Activated B cell treated with CpG ODN at 0.5 μM for 24 hours (primary cell): ENCODE data around the gene LIX1L. TPM values are rescaled to one million over a fixed set of nuclear protein-coding genes. Genes with fewer than 3 reads are reported as not detected.

ENCODE experiments used
- ATAC-seq: fragments of 200-7000 bp; cut with Tn5 transposase; one replicate; pipeline ENCODE4 v1.10.0; 2021; ENCODE audit warnings: low read depth, mild to moderate bottlenecking, moderate library complexity
- CTCF ChIA-PET: fragments of 350-600 bp; sonication (Branson Sonifier 250); formaldehyde crosslinking; loops from one replicate; lab custom pipeline; 2021; ENCODE audit warnings: antibody characterized with exemption; lab: Charles Lee
- POLR2A ChIA-PET: fragments of 350-600 bp; sonication (Branson Sonifier 250); formaldehyde crosslinking; loops from one replicate; lab custom pipeline; 2021; ENCODE audit warnings: antibody characterized with exemption; lab: Charles Lee
- DNase-seq: peaks from one replicate; pipeline ENCODE4 v3.0.0; 2022
- H3K27ac Mint-ChIP-seq: one replicate; pipeline ENCODE4 v1.8.0; 2020; ENCODE audit warnings: mixed read lengths
- H3K27me3 Mint-ChIP-seq: one replicate; pipeline ENCODE4 v1.8.0; 2021; ENCODE audit warnings: mixed read lengths
- H3K36me3 Mint-ChIP-seq: one replicate; pipeline ENCODE4 v1.8.0; 2021; ENCODE audit warnings: low read depth, mixed read lengths
- H3K4me1 Mint-ChIP-seq: one replicate; pipeline ENCODE4 v1.8.0; 2021; ENCODE audit warnings: mixed read lengths
- H3K4me3 Mint-ChIP-seq: one replicate; pipeline ENCODE4 v1.8.0; 2020; ENCODE audit warnings: mild to moderate bottlenecking, mixed read lengths
- H3K9me3 Mint-ChIP-seq: one replicate; pipeline ENCODE4 v1.8.0; 2020; ENCODE audit warnings: mixed read lengths
- CTCF ChIP-seq: fragments of 200-600 bp; IDR thresholded peaks from one replicate; pipeline ENCODE4 v1.8.0; 2022; ENCODE audit warnings: antibody characterized with exemption, mild to moderate bottlenecking
- intact Hi-C: fragments of 100-400 bp; cut with micrococcal nuclease; formaldehyde crosslinking; loops from one replicate; pipeline ENCODE4 v1.15.1; 2024
- total RNA-seq: library from RNA; stranded (reverse); gene quantifications from 2 replicates; pipeline ENCODE4 v1.2.3, GENCODE V29; 2022

The LIX1L gene
- total RNA-seq, 1 donor from 2014 or later: 31.7 TPM

DNA sequence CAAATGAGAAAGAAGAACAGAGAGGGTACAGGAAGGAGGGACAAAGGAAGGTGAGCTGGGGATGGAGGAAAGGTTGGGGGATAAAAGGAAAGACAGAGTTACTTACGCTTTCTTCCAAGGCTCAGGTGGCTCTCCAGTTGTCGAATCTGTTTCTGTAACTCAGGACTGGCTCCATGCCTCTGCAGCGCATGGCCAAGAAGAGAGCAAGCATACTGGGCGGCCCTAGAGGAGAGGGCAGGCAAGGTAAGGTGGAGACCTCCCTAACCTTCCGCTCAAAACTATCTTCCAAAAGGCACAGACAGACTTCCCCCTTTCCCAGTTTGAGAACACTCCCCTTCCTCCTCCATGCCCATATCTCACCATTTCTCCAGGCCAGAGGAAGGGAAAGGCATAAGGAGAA is 40.2 kb downstream of the LIX1L start:
- H3K4me1 Mint-ChIP-seq: peaks cover 35% of the 10 kb centered on the region
- DNase-seq (no peak), ATAC-seq (no peak)
- H3K36me3 Mint-ChIP-seq: peaks cover 49% of the 10 kb centered on the region
- H3K27me3 Mint-ChIP-seq: no peaks in the 10 kb centered on the region
- peak overlapping the region; percentile 93 for H3K27ac Mint-ChIP-seq
- POLR2A ChIA-PET: interaction anchor here (1.1 to 3.9 kb wide), 12 partner anchors 11 to 135 kb away, joined by 3 to 109 read pairs (median 15); partner anchors contain the start of genes ANKRD34A, ANKRD35, LIX1L and NUDT17
- CTCF ChIA-PET: interaction anchor here (1.2 to 1.5 kb wide), 3 partner anchors 9 to 60 kb away, joined by 3 to 6 read pairs (median 4); partner anchors contain the start of gene RBM8A
- no peaks in the 10 kb centered on the region for H3K9me3 Mint-ChIP-seq
- intact Hi-C loops: no loop called here
- H3K4me3 Mint-ChIP-seq: peak overlapping the region; percentile 95
- no peak for TF ChIP-seq CTCF

GRCh38 chr1:145916745-145917144 is 41.1 kb downstream of the LIX1L start:
- ChIA-PET POLR2A (interaction anchor here (1.3 to 3.9 kb wide), 5 partner anchors 12 to 71 kb away, joined by 3 to 109 read pairs (median 6); partner anchors contain the start of genes ANKRD34A, LIX1L, NUDT17 and PIAS3), CTCF (interaction anchor here (1.0 kb wide), 1 partner anchor 72 kb away, joined by 4 read pairs; no protein-coding TSS in a partner anchor)
- no peak for ATAC-seq
- peak overlapping the region; percentile 64 for H3K4me3 Mint-ChIP-seq
- H3K27me3 Mint-ChIP-seq: no peaks in the 10 kb centered on the region
- no peak for TF ChIP-seq CTCF
- intact Hi-C loops: no loop called here
- DNase-seq: no peak
- H3K36me3 Mint-ChIP-seq: peaks cover 54% of the 10 kb centered on the region
- H3K27ac Mint-ChIP-seq: peak overlapping the region; percentile 27
- peaks cover 39% of the 10 kb centered on the region for H3K4me1 Mint-ChIP-seq
- H3K9me3 Mint-ChIP-seq: no peaks in the 10 kb centered on the region

GRCh38 chr1:145912128-145912641 is 45.6 kb downstream of the LIX1L start:
- Mint-ChIP-seq H3K4me1 (peaks cover 19% of the 10 kb centered on the region), H3K36me3 (peaks cover 60% of the 10 kb centered on the region), H3K4me3 (no peak overlapping the region), H3K9me3 (no peaks in the 10 kb centered on the region), H3K27ac (no peak overlapping the region), H3K27me3 (no peaks in the 10 kb centered on the region)
- intact Hi-C loops: no loop called here
- TF ChIP-seq CTCF: no peak
- no peak for ATAC-seq
- no peak for DNase-seq
- POLR2A ChIA-PET: no interaction called here
- CTCF ChIA-PET: interaction anchor here (6.7 kb wide), 1 partner anchor 66 kb away, joined by 54 read pairs; the partner anchor contains the start of gene NUDT17

DNA sequence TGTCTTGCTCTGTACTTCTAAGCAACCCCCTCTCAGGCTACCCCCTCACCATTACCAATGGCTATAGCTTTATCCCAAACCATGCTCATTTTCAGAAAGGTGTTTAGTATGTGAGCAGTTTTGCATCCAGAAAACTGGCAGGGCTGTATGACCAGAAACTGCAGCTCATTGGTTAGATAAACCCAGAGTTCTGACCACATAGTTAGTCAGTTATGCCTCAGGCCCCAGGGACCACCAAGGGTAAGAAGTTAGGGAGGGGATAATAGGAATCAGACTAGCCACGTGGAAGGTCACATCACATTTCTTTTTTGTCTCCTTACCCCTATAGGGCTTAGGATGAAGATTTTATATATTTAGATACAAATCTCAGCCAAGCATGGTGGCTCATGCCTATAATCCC is 49.2 kb downstream of the LIX1L start:
- CTCF ChIA-PET: interaction anchor here (1.1 to 6.7 kb wide), 2 partner anchors 17 to 62 kb away, joined by 3 to 54 read pairs; partner anchors contain the start of gene NUDT17
- intact Hi-C loops: no loop called here
- H3K27me3 Mint-ChIP-seq: no peaks in the 10 kb centered on the region
- ATAC-seq (no peak), DNase-seq (no peak)
- POLR2A ChIA-PET: interaction anchor here (0.5 to 3.4 kb wide), 4 partner anchors 10 to 63 kb away, joined by 4 to 11 read pairs (median 8); partner anchors contain the start of genes NUDT17, PEX11B and RBM8A
- no peak for TF ChIP-seq CTCF
- H3K4me3 Mint-ChIP-seq: no peak overlapping the region
- H3K9me3 Mint-ChIP-seq: no peaks in the 10 kb centered on the region
- peaks cover 35% of the 10 kb centered on the region for H3K36me3 Mint-ChIP-seq
- peaks cover 9% of the 10 kb centered on the region for H3K4me1 Mint-ChIP-seq
- no peak overlapping the region for H3K27ac Mint-ChIP-seq

GRCh38 chr1:145906954-145907753 is 50.7 kb downstream of the LIX1L start:
- Mint-ChIP-seq H3K4me1 (peaks cover 5% of the 10 kb centered on the region), H3K4me3 (no peak overlapping the region), H3K27me3 (no peaks in the 10 kb centered on the region), H3K9me3 (no peaks in the 10 kb centered on the region), H3K36me3 (peaks cover 22% of the 10 kb centered on the region), H3K27ac (no peak overlapping the region)
- ATAC-seq (no peak), DNase-seq (no peak)
- intact Hi-C loops: no loop called here
- no peak for TF ChIP-seq CTCF
- ChIA-PET POLR2A (interaction anchor here (0.7 to 1.5 kb wide), 2 partner anchors 48 to 54 kb away, joined by 3 to 8 read pairs; partner anchors contain the start of gene PIAS3), CTCF (interaction anchor here (0.9 to 6.7 kb wide), 2 partner anchors 11 to 61 kb away, joined by 3 to 54 read pairs; partner anchors contain the start of gene NUDT17)
